Measurements from ENCODE around the gene MMRN2.
"Not testable (repeated sequence)": the region's sequence is repeated elsewhere in the genome, so short reads cannot be mapped to it uniquely, and the experiment has no call there.

The MMRN2 gene

GRCh38 chr10:86952106-86952505 is 5.3 kb downstream of the MMRN2 start:
- TF ChIP-seq CTCF (IDR thresholded peaks at IDR 0.05; ENCODE audit: low read depth, low read length), result no peak
- no peak overlapping the region for H3K4me3 ChIP-seq (ENCODE audit: low read depth, low read length)

GRCh38 chr10:86951184-86951761 is 6.1 kb downstream of the MMRN2 start:
- TF ChIP-seq CTCF (IDR thresholded peaks at IDR 0.05; ENCODE audit: low read depth, low read length), result no peak
- H3K4me3 ChIP-seq (ENCODE audit: low read depth, low read length), result no peak overlapping the region

- no peak for TF ChIP-seq CTCF (IDR thresholded peaks at IDR 0.05; ENCODE audit: low read depth, low read length)
- H3K4me3 ChIP-seq (ENCODE audit: low read depth, low read length), result no peak overlapping the region
These were observed 7.1 kb downstream of the MMRN2 start for GRCh38 chr10:86950349-86950748.

- not testable (repeated sequence) for H3K4me3 ChIP-seq (ENCODE audit: low read depth, low read length)
These were observed 9.6 kb downstream of the MMRN2 start for GRCh38 chr10:86947806-86948205.

- TF ChIP-seq CTCF (IDR thresholded peaks at IDR 0.05; ENCODE audit: low read depth, low read length), result no peak
- no peak overlapping the region for H3K4me3 ChIP-seq (ENCODE audit: low read depth, low read length)
These were observed 10.9 kb downstream of the MMRN2 start for GRCh38 chr10:86946213-86947155.

- no peak overlapping the region for H3K4me3 ChIP-seq (ENCODE audit: low read depth, low read length)
- no peak for TF ChIP-seq CTCF (IDR thresholded peaks at IDR 0.05; ENCODE audit: low read depth, low read length)
These were observed 11.8 kb downstream of the MMRN2 start for GRCh38 chr10:86945361-86946212.

- TF ChIP-seq CTCF (IDR thresholded peaks at IDR 0.05; ENCODE audit: low read depth, low read length), result no peak
- no peak overlapping the region for H3K4me3 ChIP-seq (ENCODE audit: low read depth, low read length)
These were observed 12.5 kb downstream of the MMRN2 start for GRCh38 chr10:86944907-86945306.

All from WI38 (cell line).